Psoas muscle (tissue), 8 donors: Measurements from ENCODE around the gene ITPK1. TPM values are rescaled to one million over a fixed set of nuclear protein-coding genes. Genes with fewer than 3 reads are reported as not detected.
"Not testable (repeated sequence)": the region's sequence is repeated elsewhere in the genome, so short reads cannot be mapped to it uniquely, and the experiment has no call there.

Source experiments
- ATAC-seq, 4 donors: fragments of 200-7000 bp; cut with Tn5 transposase; one replicate each; pipeline ENCODE4 v1.9.1; 2020; ENCODE audit warnings: moderate library complexity in 3 of 4, mild to moderate bottlenecking in 2 of 4
- DNase-seq, 2 donors: peaks; one replicate each; pipeline ENCODE4 v3.0.0-alpha.2; 2020
- H3K27ac ChIP-seq: fragments of 200-600 bp; one replicate; pipeline ENCODE4 v1.8.0; 2022
- H3K27me3 ChIP-seq, 3 donors: fragments of 200-600 bp in 1 of 3; one replicate each; pipeline versions ENCODE4 v1.6.1 to v1.8.0; 2013 to 2022; ENCODE audit warnings: low read length in 2 of 3, mild to moderate bottlenecking in 2 of 3, moderate library complexity in 1 of 3; ENCODE audit not compliant: insufficient read depth in 3 of 3
- H3K36me3 ChIP-seq, 2 donors: fragments of 200-600 bp in 1 of 2; one replicate each; pipeline versions ENCODE4 v1.6.1 to v1.8.0; 2013 to 2022; ENCODE audit warnings: low read depth in 1 of 2, mild to moderate bottlenecking in 1 of 2, moderate library complexity in 1 of 2; ENCODE audit not compliant: insufficient read depth in 1 of 2
- H3K4me1 ChIP-seq: fragments of 200-600 bp; one replicate; pipeline ENCODE4 v1.8.0; 2022
- H3K4me3 ChIP-seq: fragments of 200-600 bp; one replicate; pipeline ENCODE4 v1.8.0; 2022; ENCODE audit warnings: mild to moderate bottlenecking
- H3K9me3 ChIP-seq: fragments of 200-600 bp; one replicate; pipeline ENCODE4 v1.8.0; 2022
- CTCF ChIP-seq: fragments of 200-600 bp; IDR thresholded peaks from one replicate; pipeline ENCODE4 v1.8.0; 2022; ENCODE audit warnings: antibody characterized with exemption
- WGBS, 3 donors: extraction: QIAGEN DNeasy Blood & Tissue Kit; methylation state at CpG; one replicate each; pipeline versions ENCODE4 v1.1.6 to v1.1.7; 2013; 5-methylcytosine and 5-hydroxymethylcytosine counted together
- intact Hi-C, 2 donors: fragments of 100-400 bp; cut with DNase I; formaldehyde crosslinking; loops; one replicate each; pipeline versions ENCODE4 v1.11.0 to v1.14.2; 2022
- polyA plus RNA-seq, 3 donors: library from polyadenylated mRNA; stranded (reverse); fragments of 200-250 nt; gene quantifications; one replicate each; pipeline ENCODE4 v1.2.3, GENCODE V29; 2013
- total RNA-seq, 4 donors: library from RNA; stranded (reverse); fragmentation: NEBNext Ultra II Directional in 2 of 4; extraction: Animal tissue kit (Norgen Biotek cat#: 25700) in 2 of 4; gene quantifications; one replicate each; pipeline versions ENCODE4 v1.2.1 to v1.2.4, GENCODE V29; 2021 to 2023
- donor health status: healthy with polysubstance abuse.
- donor health status: DM: no; HTN: no; CAD: no; lungs with moderate emphysema.
- donor health status: Bipolar disorder and iron deficiency.
- donor health status: healthy.
- donor health status: DM: yes; HTN: yes; CAD: no.
- donor health status: DM: no; HTN: no; CAD: no.
- donor health status: DM: no; HTN: no; CAD: no.
- donor health status: DM: yes; HTN: yes; CAD: no.

Gene ITPK1
- total and polyA plus RNA-seq, 7 donors: 30.0 to 61.1 (median 42.7) TPM

GRCh38 chr14:93062890-93063289 lies 52.8 kb downstream of the ITPK1 start:
- Histone ChIP-seq H3K27me3 (no peaks in the 10 kb centered on the region), H3K4me3 (no peak overlapping the region), H3K27ac (no peak overlapping the region), H3K36me3 (no peaks in the 10 kb centered on the region), H3K9me3 (no peaks in the 10 kb centered on the region), H3K4me1 (no peaks in the 10 kb centered on the region)
- ATAC-seq: no peak
- 87 to 90% (median 89%) methylated on average over 10 of the region's 10 CpGs for WGBS, 3 donors
- no peak for TF ChIP-seq CTCF
- DNase-seq: no peak
- intact Hi-C loops: no loop called here

DNA sequence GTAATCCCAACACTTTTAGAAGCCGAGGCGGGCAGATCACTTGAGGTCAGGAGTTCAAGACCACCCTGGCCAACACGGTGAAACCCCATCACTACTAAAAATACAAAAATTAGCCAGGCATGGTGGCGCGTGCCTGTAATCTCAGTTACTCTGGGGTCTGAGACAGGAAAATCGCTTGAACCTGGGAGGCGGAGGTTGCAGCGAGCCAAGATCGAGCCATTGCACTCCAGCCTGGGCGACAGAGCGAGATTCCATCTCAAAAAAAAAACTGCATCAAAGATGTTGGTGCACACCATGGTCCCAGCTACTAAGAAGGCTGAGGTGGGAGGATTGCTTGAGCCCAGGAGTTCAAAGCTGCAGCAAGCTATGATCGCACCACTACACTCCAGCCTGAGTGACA lies 53.7 kb downstream of the ITPK1 start:
- H3K9me3 ChIP-seq, H3K4me3 ChIP-seq, H3K27ac ChIP-seq, H3K4me1 ChIP-seq, H3K36me3 ChIP-seq, intact Hi-C loops, DNase-seq, ATAC-seq, H3K27me3 ChIP-seq: not testable (repeated sequence)
- WGBS, 3 donors: 92 to 95% (median 93%) methylated on average over 12 of the region's 12 CpGs

- intact Hi-C loops: no loop called here
- WGBS, 3 donors: 91 to 99% (median 91%) methylated on average over 4 of the region's 4 CpGs
- Histone ChIP-seq H3K36me3 (no peaks in the 10 kb centered on the region), H3K9me3 (no peaks in the 10 kb centered on the region), H3K27ac (no peak overlapping the region), H3K27me3 (no peaks in the 10 kb centered on the region), H3K4me3 (no peak overlapping the region), H3K4me1 (peaks cover 5% of the 10 kb centered on the region)
- DNase-seq (no peak), ATAC-seq (no peak)
- TF ChIP-seq CTCF: no peak
Observed at GRCh38 chr14:93061380-93062012, 54.2 kb downstream of the ITPK1 start.

- DNase-seq (no peak), ATAC-seq (no peak)
- peaks cover 10% of the 10 kb centered on the region for H3K4me1 ChIP-seq
- H3K27ac ChIP-seq: no peak overlapping the region
- WGBS, 3 donors: 95 to 98% (median 95%) methylated on average over 1 of the region's 1 CpG
- H3K4me3 ChIP-seq: no peak overlapping the region
- no peaks in the 10 kb centered on the region for H3K27me3 ChIP-seq
- no peaks in the 10 kb centered on the region for H3K9me3 ChIP-seq
- intact Hi-C loops: no loop called here
- no peak for TF ChIP-seq CTCF
- H3K36me3 ChIP-seq: no peaks in the 10 kb centered on the region
Observed at GRCh38 chr14:93060841-93061240, 54.9 kb downstream of the ITPK1 start.

GRCh38 chr14:93059917-93060545 lies 55.7 kb downstream of the ITPK1 start:
- ATAC-seq (no peak), DNase-seq (no peak)
- 75 to 94% (median 92%) methylated on average over 7 to 9 of the region's 9 CpGs for WGBS, 3 donors
- Histone ChIP-seq H3K9me3 (no peaks in the 10 kb centered on the region), H3K4me3 (no peak overlapping the region), H3K4me1 (peaks cover 13% of the 10 kb centered on the region), H3K27ac (no peak overlapping the region), H3K27me3 (no peaks in the 10 kb centered on the region), H3K36me3 (no peaks in the 10 kb centered on the region)
- no peak for TF ChIP-seq CTCF
- intact Hi-C loops: no loop called here
